ENCODE results near the gene LSM7.

The LSM7 gene

GRCh38 chr19:2280633-2281264 is 47.6 kb downstream of the LSM7 start:
- ChIA-PET POLR2A (interaction anchor here (1.0 kb wide), 1 partner anchor 195 kb away, joined by 3 read pairs; the partner anchor contains the start of gene GADD45B), CTCF (no interaction called here)
- no peak for TF ChIP-seq LEF1 (IDR thresholded peaks at IDR 0.05; ENCODE audit: borderline replicate concordance)
- TF ChIP-seq TARDBP (IDR thresholded peaks at IDR 0.05), result no peak
- TF ChIP-seq L3MBTL2 (conservative IDR thresholded peaks at IDR 0.05), result no peak
- no peak for TF ChIP-seq BHLHE40 (IDR thresholded peaks at IDR 0.05; ENCODE audit: borderline replicate concordance)
- no peak for TF ChIP-seq ARNT (IDR thresholded peaks at IDR 0.05)
- TF ChIP-seq FOXA1 (IDR thresholded peaks at IDR 0.05), result no peak
- TF ChIP-seq HDGF (IDR thresholded peaks at IDR 0.05; ENCODE audit: borderline replicate concordance), result no peak
- TF ChIP-seq ZNF384 (IDR thresholded peaks at IDR 0.05), result no peak
- TF ChIP-seq NFRKB (IDR thresholded peaks at IDR 0.05), result no peak
- TF ChIP-seq SUZ12 (IDR thresholded peaks at IDR 0.05), result no peak
- TF ChIP-seq FOXK2 (IDR thresholded peaks at IDR 0.05), result no peak
- no peak for TF ChIP-seq FOXM1 (IDR thresholded peaks at IDR 0.05; ENCODE audit: borderline replicate concordance)
- no peak for TF ChIP-seq SP1 (IDR thresholded peaks at IDR 0.05)
- TF ChIP-seq PKNOX1 (IDR thresholded peaks at IDR 0.05), result no peak
- no peak for TF ChIP-seq ELF4 (IDR thresholded peaks at IDR 0.05)
- no peak for TF ChIP-seq CTBP1 (IDR thresholded peaks at IDR 0.05; ENCODE audit: borderline replicate concordance)
- DNase-seq (ENCODE audit: extremely low spot score), result no peak

GRCh38 chr19:2278459-2279158 is 49.8 kb downstream of the LSM7 start:
- ChIA-PET POLR2A (no interaction called here), CTCF (no interaction called here)
- TF ChIP-seq PKNOX1 (IDR thresholded peaks at IDR 0.05) (no peak), FOXA1 (IDR thresholded peaks at IDR 0.05) (no peak), SUZ12 (IDR thresholded peaks at IDR 0.05) (no peak), L3MBTL2 (conservative IDR thresholded peaks at IDR 0.05) (no peak), NFRKB (IDR thresholded peaks at IDR 0.05) (no peak), ZNF384 (IDR thresholded peaks at IDR 0.05) (no peak)

GRCh38 chr19:2277138-2277537 is 51.2 kb downstream of the LSM7 start:
- POLR2A ChIA-PET, result no interaction called here
- no peak for TF ChIP-seq ARNT (IDR thresholded peaks at IDR 0.05)
- TF ChIP-seq BHLHE40 (IDR thresholded peaks at IDR 0.05; ENCODE audit: borderline replicate concordance), result no peak
- no peak for TF ChIP-seq L3MBTL2 (conservative IDR thresholded peaks at IDR 0.05)
- TF ChIP-seq FOXM1 (IDR thresholded peaks at IDR 0.05; ENCODE audit: borderline replicate concordance), result no peak
- no peak for TF ChIP-seq CTBP1 (IDR thresholded peaks at IDR 0.05; ENCODE audit: borderline replicate concordance)
- no peak for TF ChIP-seq TARDBP (IDR thresholded peaks at IDR 0.05)
- no peak for TF ChIP-seq FOXK2 (IDR thresholded peaks at IDR 0.05)
- TF ChIP-seq SP1 (IDR thresholded peaks at IDR 0.05), result no peak
- no peak for DNase-seq (ENCODE audit: extremely low spot score)
- CTCF ChIA-PET, result no interaction called here

More at GRCh38 chr19:2278459-2279158, 49.8 kb downstream of the LSM7 start:
- no peak for DNase-seq (ENCODE audit: extremely low spot score)

GRCh38 chr19:2276429-2276986 is 51.9 kb downstream of the LSM7 start:
- POLR2A ChIA-PET, result no interaction called here
- TF ChIP-seq SUZ12 (IDR thresholded peaks at IDR 0.05) (no peak), FOXM1 (IDR thresholded peaks at IDR 0.05; ENCODE audit: borderline replicate concordance) (no peak), SP1 (IDR thresholded peaks at IDR 0.05) (no peak), NFRKB (IDR thresholded peaks at IDR 0.05) (no peak), ARNT (IDR thresholded peaks at IDR 0.05) (no peak), L3MBTL2 (conservative IDR thresholded peaks at IDR 0.05) (no peak), FOXK2 (IDR thresholded peaks at IDR 0.05) (no peak), ELF4 (IDR thresholded peaks at IDR 0.05) (no peak), CTBP1 (IDR thresholded peaks at IDR 0.05; ENCODE audit: borderline replicate concordance) (no peak), BHLHE40 (IDR thresholded peaks at IDR 0.05; ENCODE audit: borderline replicate concordance) (no peak), ZNF384 (IDR thresholded peaks at IDR 0.05) (no peak), FOXA1 (IDR thresholded peaks at IDR 0.05) (no peak), LEF1 (IDR thresholded peaks at IDR 0.05; ENCODE audit: borderline replicate concordance) (no peak), HDGF (IDR thresholded peaks at IDR 0.05; ENCODE audit: borderline replicate concordance) (no peak)
- no peak for DNase-seq (ENCODE audit: extremely low spot score)
- CTCF ChIA-PET, result no interaction called here

GRCh38 chr19:2275588-2276428 is 52.6 kb downstream of the LSM7 start:
- TF ChIP-seq ZNF384 (IDR thresholded peaks at IDR 0.05), result no peak
- no peak for TF ChIP-seq FOXA1 (IDR thresholded peaks at IDR 0.05)
- TF ChIP-seq SUZ12 (IDR thresholded peaks at IDR 0.05), result no peak
- TF ChIP-seq BHLHE40 (IDR thresholded peaks at IDR 0.05; ENCODE audit: borderline replicate concordance), result no peak
- no peak for TF ChIP-seq SP1 (IDR thresholded peaks at IDR 0.05)
- no peak for TF ChIP-seq FOXM1 (IDR thresholded peaks at IDR 0.05; ENCODE audit: borderline replicate concordance)
- no peak for TF ChIP-seq L3MBTL2 (conservative IDR thresholded peaks at IDR 0.05)
- no peak for TF ChIP-seq HDGF (IDR thresholded peaks at IDR 0.05; ENCODE audit: borderline replicate concordance)
- no peak for TF ChIP-seq ARNT (IDR thresholded peaks at IDR 0.05)
- ChIA-PET CTCF (interaction anchor here (1.7 kb wide), 1 partner anchor 41 kb away, joined by 4 read pairs; no protein-coding TSS in a partner anchor), POLR2A (interaction anchor here (1.6 kb wide), 1 partner anchor 13 kb away, joined by 4 read pairs; no protein-coding TSS in a partner anchor)

More at GRCh38 chr19:2275588-2276428, 52.6 kb downstream of the LSM7 start:
- no peak for DNase-seq (ENCODE audit: extremely low spot score)

Measured in HEK293T (cell line).